ENCODE measurements around the gene ZC3H8. TPM values are rescaled to one million over a fixed set of nuclear protein-coding genes. Genes with fewer than 3 reads are reported as not detected.
"Not testable (repeated sequence)": the region's sequence is repeated elsewhere in the genome, so short reads cannot be mapped to it uniquely, and the experiment has no call there.

The ZC3H8 gene
- total RNA-seq = 26.3 TPM
- polyA plus RNA-seq = 5.4 TPM

DNA sequence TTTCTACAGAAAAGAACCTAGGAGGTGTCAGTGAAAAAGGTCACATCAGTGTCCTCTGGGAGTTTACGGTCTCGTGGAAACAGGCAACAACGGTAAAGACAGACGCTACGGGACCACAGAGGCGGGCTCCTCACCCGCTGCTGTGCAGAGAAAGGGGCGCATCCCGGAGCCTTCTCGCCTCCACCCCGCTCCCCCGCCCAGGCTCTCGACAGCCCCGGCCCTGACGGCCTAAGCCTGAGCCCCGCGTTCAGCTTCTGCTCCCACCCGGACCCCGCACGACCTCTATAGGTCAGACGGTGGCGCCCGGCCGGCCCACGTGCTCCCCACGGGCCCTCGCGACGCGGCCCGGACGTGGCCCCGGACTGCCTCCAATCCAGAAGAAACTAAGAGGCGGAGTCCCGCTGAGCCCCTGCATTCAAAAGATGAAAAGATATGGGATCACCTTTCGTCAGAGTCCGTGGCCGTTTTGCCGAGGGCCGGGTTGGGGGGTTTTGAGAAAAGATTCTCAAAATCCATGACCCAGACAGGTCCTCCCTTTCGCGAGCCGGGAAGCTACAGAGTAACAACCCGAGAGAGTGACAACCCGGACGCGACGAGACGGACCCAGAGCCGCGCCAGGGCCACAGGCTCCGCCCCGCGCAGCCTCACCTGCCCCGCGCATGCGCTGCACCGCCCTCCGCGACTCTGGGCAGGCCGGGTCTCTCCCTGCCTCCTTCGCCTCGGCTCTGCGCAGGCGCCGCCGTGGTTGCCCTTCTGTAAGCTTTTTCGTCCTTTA is at the start of gene ZC3H8:
ZC3H8 (minus strand) TSS at position 577 of the 775 bp plus-strand sequence; CDS start at position 516, 61 bp downstream.
- Histone ChIP-seq H3K4me3 (ENCODE audit: low read depth, low read length) (peak within 1 kb of the TSS; percentile 58), H3K27ac (ENCODE audit: low read depth) (peak within 1 kb of the TSS; percentile 59), H3K4me1 (ENCODE audit: insufficient read depth) (no peaks in the 10 kb centered on the region), H3K36me3 (ENCODE audit: insufficient read depth) (no peaks in the 10 kb centered on the region)
- peak; percentile 78 for DNase-seq (ENCODE audit: extremely low spot score)
- under 1% methylated on average over 68 of the region's 68 CpGs for WGBS

DNA sequence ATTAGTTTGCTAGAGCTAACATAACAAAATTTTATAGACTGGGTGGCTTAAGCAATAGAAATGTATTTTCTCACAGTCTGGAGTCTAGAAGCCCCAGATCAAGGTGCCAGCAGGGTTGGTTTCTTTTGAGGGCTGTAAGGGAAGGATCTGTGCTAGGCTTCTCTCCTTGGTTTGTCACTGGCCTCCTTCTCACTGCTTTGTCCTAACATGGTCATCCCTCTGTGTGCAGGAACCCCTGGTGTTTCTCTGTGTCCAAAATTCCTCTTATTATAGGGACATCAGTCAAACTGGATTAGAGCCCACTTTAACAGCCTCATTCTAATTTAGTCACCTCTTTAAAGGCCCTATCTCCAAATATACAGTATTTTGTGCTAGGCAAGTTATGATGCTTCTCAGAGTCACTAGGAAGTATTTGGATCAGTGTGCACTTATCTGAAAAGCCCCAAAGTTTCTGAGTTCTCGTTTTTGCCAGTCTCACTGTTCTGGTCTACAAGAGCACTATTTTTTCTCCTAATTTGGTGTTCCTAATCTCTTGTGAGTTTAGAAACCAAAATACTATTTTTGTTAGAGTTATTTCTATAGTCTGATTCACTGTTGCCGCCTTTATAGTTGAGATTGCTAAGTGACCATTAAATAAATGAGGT is 49.6 kb upstream of the ZC3H8 start:
- no peak overlapping the region for H3K4me3 ChIP-seq (ENCODE audit: low read depth, low read length)
- WGBS = 54% methylated on average over 2 of the region's 2 CpGs

DNA sequence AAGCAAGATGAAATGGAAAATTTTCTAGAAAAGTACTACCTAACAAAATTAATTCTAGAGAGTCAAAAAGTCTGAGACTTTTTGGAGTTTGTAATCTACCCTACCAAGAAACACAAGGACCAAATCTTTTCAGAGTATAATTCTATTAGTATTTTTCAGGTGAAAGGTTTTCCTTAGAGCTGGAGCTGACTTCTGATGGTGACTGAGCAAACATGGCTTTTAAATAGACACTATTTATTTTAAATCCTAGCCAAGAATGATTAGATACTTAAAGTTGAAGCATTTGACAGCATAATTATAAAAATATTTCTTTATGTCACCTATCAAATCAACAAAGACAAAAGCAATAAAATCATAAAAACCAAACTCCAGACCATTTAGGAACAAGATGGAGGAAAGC is 47.1 kb upstream of the ZC3H8 start:
- no peak for DNase-seq (ENCODE audit: extremely low spot score)
- Histone ChIP-seq H3K4me3 (ENCODE audit: low read depth, low read length) (no peak overlapping the region), H3K36me3 (ENCODE audit: insufficient read depth) (no peaks in the 10 kb centered on the region), H3K27ac (ENCODE audit: low read depth) (no peak overlapping the region), H3K4me1 (ENCODE audit: insufficient read depth) (no peaks in the 10 kb centered on the region)

More for the DNA sequence above, 49.6 kb upstream of the ZC3H8 start:
- H3K4me1 ChIP-seq (ENCODE audit: insufficient read depth) = no peaks in the 10 kb centered on the region
- H3K27ac ChIP-seq (ENCODE audit: low read depth) = no peak overlapping the region
- DNase-seq (ENCODE audit: extremely low spot score) = no peak
- H3K36me3 ChIP-seq (ENCODE audit: insufficient read depth) = no peaks in the 10 kb centered on the region

DNA sequence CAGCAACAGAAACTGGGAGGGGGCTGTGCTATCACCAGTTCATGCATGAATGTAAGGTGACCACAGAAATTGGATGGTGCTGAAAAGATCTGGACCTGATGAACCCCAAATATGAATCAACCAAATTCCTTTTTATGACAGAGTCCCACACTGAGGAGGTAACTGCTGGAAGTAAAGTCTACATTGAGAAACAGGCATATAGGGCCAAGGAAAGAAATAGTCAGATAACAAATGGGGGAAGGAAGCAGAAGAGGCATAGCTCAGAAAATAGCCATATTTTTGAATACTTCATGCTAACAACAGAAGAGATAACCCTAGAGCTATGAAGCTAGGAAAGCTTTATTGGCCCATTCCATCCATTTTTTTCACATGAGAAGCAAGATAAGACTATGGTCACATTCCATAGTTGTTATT is 46.3 kb upstream of the ZC3H8 start:
- Histone ChIP-seq H3K36me3 (ENCODE audit: insufficient read depth) (no peaks in the 10 kb centered on the region), H3K4me3 (ENCODE audit: low read depth, low read length) (no peak overlapping the region), H3K27ac (ENCODE audit: low read depth) (no peak overlapping the region), H3K4me1 (ENCODE audit: insufficient read depth) (no peaks in the 10 kb centered on the region)
- DNase-seq (ENCODE audit: extremely low spot score) = no peak

DNA sequence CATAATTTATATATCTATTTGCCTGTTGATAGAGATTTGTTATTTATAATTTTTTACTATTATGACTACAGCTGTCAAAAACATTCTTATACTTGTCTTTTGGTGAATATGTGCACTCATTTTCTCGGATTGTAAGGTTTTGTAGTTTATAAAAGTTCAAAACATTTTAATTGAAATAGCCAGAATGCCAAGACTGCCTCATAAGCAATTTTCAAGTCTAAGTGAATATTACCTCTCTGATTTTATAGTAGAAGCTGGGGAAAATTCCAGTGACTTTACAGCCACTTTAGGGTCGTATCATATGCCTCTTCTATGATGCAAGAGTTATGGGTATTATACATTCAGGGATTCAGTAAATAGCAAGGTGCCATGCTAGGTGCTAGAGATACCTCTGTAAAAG is 41.6 kb upstream of the ZC3H8 start:
- no peaks in the 10 kb centered on the region for H3K36me3 ChIP-seq (ENCODE audit: insufficient read depth)
- 71% methylated on average over 2 of the region's 2 CpGs for WGBS
- H3K4me1 ChIP-seq (ENCODE audit: insufficient read depth) = no peaks in the 10 kb centered on the region

DNA sequence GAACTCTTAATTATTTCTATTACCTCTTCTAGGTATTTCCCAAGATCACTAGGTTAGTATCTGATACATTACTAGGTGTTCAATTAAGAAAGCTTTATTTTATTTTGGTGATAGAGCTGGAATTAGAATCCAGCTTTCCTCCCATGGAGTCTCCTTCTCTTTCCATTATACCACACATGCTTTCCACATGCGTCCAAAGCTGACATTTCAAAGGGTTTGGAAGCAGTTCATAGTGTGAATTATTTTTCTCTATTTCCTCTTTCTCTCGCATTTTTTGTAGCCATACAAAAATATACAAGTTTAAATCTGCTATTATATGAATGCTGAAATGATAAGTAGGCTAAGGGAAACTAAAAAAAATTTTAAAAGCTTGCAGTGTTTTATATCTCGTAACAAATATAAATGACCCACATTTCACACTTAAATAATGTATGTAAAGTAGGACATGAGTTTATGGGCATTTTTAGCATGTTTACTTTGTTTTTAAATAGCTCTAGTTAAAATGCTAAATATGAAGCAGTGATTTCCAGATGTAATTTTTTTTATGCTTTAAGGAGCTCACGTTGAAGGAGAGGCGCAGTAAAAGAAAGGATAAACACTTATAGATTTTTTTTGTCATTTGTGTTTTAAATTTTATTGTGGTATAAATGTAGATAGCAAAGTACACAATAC is 40.7 kb upstream of the ZC3H8 start:
- 56% methylated on average over 5 of the region's 5 CpGs for WGBS
- Histone ChIP-seq H3K4me3 (ENCODE audit: low read depth, low read length) (no peak overlapping the region), H3K27ac (ENCODE audit: low read depth) (no peak overlapping the region), H3K4me1 (ENCODE audit: insufficient read depth) (no peaks in the 10 kb centered on the region), H3K36me3 (ENCODE audit: insufficient read depth) (no peaks in the 10 kb centered on the region)
- DNase-seq (ENCODE audit: extremely low spot score) = no peak

More for the DNA sequence above, 41.6 kb upstream of the ZC3H8 start:
- no peak for DNase-seq (ENCODE audit: extremely low spot score)
- no peak overlapping the region for H3K27ac ChIP-seq (ENCODE audit: low read depth)
- no peak overlapping the region for H3K4me3 ChIP-seq (ENCODE audit: low read depth, low read length)

DNA sequence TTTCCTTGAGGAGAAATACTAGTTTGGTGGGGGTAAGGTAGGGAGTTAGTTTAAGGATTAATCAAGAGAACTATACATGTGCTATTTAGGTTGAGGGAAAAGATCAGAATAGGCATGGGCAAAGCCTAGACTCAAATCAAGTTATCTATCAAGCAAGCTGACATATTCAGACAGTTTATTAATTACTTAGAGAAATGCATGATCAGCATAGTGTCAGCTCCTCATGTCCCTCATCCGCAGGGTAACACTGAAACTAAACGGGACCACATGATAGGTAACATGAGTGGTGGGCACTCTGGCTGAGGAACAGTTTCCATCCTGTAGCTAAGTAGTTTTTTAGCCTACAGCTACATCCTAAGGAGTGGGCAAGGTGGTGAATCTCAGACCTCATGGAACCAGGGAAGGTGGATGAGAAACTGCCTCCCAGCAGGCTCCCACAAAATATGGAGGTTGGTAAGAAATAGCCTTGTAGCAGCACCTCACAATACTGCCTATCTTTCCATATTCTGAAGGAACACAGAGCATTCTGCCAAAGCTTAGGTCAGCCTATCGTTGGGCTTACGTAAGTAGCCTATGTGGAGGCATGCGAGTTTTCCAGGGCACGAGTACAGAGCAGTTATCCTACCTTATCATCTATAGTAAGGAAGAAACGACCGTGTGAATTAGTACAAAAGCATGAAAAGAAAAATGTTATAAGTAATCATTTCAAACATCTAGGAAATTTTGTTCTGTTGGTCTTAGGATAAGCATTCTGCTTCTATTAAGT is 39.0 kb upstream of the ZC3H8 start:
- Histone ChIP-seq H3K4me3 (ENCODE audit: low read depth, low read length) (no peak overlapping the region), H3K4me1 (ENCODE audit: insufficient read depth) (no peaks in the 10 kb centered on the region), H3K27ac (ENCODE audit: low read depth) (no peak overlapping the region), H3K36me3 (ENCODE audit: insufficient read depth) (no peaks in the 10 kb centered on the region)
- WGBS = 67% methylated on average over 8 of the region's 8 CpGs
- no peak for DNase-seq (ENCODE audit: extremely low spot score)

DNA sequence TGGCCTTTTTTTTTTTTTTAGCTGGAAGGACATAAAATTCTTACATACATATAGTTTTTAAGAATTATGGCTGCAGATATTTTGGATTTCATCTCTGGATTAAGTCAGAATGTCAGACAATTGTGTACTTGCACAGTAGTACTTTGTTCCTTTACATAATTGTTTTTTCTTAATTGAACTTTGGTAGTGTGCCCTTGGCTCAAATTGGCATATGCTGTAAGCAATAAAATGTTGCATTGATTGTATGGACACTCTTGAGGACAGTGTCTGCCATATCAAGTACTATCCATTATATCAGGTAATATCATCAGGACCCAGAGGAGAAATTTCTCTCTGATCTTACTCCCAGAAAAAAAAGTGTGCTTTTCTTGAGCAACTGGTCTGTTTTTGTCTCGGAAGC is 35.8 kb upstream of the ZC3H8 start:
- 35% methylated on average over 1 of the region's 1 CpG for WGBS
- no peak for DNase-seq (ENCODE audit: extremely low spot score)
- no peaks in the 10 kb centered on the region for H3K4me1 ChIP-seq (ENCODE audit: insufficient read depth)
- no peak overlapping the region for H3K4me3 ChIP-seq (ENCODE audit: low read depth, low read length)
- H3K36me3 ChIP-seq (ENCODE audit: insufficient read depth) = no peaks in the 10 kb centered on the region
- H3K27ac ChIP-seq (ENCODE audit: low read depth) = no peak overlapping the region

DNA sequence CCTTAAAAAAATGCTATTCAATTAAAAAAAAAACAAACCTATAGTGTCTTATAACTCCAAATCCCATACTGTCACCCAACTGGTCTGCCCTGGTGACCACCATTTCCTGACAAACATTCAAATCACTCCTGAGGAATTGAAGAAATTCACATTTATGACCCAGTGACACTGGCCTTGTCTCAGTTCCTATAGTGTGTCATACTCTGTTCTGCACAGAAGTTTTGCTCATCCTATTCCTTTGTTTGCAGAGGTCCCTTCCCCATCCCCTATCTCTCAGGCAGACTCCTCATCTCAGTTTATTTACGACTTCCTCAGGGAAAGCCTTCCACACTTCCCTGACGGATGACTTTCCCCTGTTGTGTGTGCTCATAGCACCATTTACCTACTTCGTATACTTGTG is 35.2 kb upstream of the ZC3H8 start:
- WGBS = 73% methylated on average over 3 of the region's 3 CpGs
- Histone ChIP-seq H3K4me1 (ENCODE audit: insufficient read depth) (no peaks in the 10 kb centered on the region), H3K27ac (ENCODE audit: low read depth) (no peak overlapping the region), H3K36me3 (ENCODE audit: insufficient read depth) (no peaks in the 10 kb centered on the region), H3K4me3 (ENCODE audit: low read depth, low read length) (no peak overlapping the region)
- DNase-seq (ENCODE audit: extremely low spot score) = no peak

DNA sequence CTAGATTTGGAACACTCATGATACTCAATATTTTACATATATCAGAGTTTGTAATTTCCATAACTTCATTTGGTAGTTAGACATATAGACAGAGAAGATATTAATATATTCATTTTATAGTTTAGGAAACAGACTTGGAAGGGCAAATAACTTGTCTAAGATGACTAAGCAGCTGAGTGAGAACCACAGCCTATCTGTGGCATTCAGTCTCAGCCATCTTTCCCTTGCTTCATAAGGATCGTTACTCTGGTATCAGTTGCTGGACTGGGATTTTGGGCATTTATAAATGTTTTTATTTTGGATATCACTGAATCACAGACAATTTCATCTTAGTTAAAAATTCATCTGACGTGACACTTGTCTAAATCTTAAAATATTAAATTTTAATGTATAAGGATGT is 28.7 kb upstream of the ZC3H8 start:
- not testable (repeated sequence) for DNase-seq (ENCODE audit: extremely low spot score); H3K4me1 ChIP-seq (ENCODE audit: insufficient read depth); H3K36me3 ChIP-seq (ENCODE audit: insufficient read depth); H3K27ac ChIP-seq (ENCODE audit: low read depth); H3K4me3 ChIP-seq (ENCODE audit: low read depth, low read length)
- 78% methylated on average over 2 of the region's 2 CpGs for WGBS

DNA sequence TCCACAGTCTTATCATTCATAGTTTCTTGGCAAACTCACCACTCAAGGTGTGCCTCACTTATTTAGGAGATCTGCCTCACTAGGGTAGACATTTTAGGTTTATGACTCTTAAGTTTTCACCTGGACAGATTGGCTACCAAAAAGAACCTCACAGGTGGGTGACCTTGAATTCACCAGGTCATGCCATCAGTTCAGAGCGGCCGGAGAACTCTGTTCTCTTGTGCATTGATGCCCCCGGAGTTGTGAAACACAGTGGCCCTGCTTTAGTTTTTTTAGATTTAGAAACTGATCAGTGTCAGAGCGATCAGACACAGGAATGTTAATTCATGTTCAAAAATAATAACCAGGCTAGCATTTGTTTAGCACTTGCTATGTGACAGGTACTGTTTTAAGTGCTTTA is 27.2 kb upstream of the ZC3H8 start:
- not testable (repeated sequence) for H3K27ac ChIP-seq (ENCODE audit: low read depth)

DNA sequence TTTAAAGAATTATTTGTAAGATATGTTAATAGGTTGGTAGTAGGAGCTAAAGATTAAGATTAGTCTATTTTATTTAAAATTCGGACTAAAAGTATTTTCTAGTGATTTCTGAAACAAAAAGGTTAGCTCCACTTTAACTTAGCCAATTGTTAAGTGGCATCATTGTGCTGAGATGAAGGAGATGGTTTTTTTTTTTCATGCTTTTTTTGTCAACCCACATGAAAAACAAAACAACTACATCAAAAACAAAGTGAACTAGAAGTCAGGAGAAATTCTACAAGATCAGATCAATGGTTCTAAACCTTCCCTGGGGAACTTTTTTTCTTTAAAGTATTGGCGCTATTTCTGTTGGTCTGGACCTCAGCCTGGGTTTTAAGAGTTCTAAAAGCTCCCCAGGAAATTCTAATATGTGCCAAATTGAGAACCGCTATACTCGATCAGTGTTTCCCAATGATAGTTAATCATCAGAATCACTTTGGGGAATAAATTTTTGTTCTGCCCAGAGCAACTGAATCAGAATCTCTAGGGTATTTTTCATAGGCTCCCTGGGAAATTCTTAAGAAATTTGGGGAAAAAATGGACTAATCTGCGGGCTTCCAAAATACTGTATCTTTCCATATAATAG is 22.9 kb upstream of the ZC3H8 start:
- Histone ChIP-seq H3K4me1 (ENCODE audit: insufficient read depth) (no peaks in the 10 kb centered on the region), H3K27ac (ENCODE audit: low read depth) (no peak overlapping the region), H3K4me3 (ENCODE audit: low read depth, low read length) (no peak overlapping the region), H3K36me3 (ENCODE audit: insufficient read depth) (no peaks in the 10 kb centered on the region)
- WGBS = 89% methylated on average over 5 of the region's 5 CpGs
- no peak for DNase-seq (ENCODE audit: extremely low spot score)

More for the DNA sequence above, 27.2 kb upstream of the ZC3H8 start:
- H3K36me3 ChIP-seq (ENCODE audit: insufficient read depth); DNase-seq (ENCODE audit: extremely low spot score); H3K4me3 ChIP-seq (ENCODE audit: low read depth, low read length); H3K4me1 ChIP-seq (ENCODE audit: insufficient read depth): not testable (repeated sequence)
- 94% methylated on average over 4 of the region's 4 CpGs for WGBS

DNA sequence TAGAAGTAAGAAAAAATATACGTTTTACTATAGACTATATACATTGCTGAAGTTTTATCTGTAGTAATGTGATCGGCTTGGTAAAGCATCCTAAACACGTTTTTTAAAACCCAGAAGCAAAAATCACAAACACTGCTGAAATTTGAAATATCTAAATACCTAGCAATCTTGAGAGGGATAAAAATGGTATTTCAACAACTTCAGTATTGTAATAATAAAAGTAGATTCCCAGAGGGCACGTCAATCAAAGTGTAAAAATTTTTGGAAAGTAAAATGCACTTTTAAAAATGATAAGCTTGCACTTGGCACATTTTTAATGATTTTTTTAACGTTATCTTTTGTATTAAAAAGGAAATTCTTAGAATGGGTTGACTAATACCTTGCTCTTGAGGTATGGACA is 22.1 kb upstream of the ZC3H8 start:
- H3K4me1 ChIP-seq (ENCODE audit: insufficient read depth) = no peaks in the 10 kb centered on the region
- WGBS = 62% methylated on average over 5 of the region's 5 CpGs
- DNase-seq (ENCODE audit: extremely low spot score) = no peak
- no peaks in the 10 kb centered on the region for H3K36me3 ChIP-seq (ENCODE audit: insufficient read depth)
- H3K4me3 ChIP-seq (ENCODE audit: low read depth, low read length) = no peak overlapping the region
- no peak overlapping the region for H3K27ac ChIP-seq (ENCODE audit: low read depth)

Measured in urinary bladder (tissue), 4 donors.